Ovary (tissue), 9 donors: ENCODE measurements around the gene IRF4. TPM values are rescaled to one million over a fixed set of nuclear protein-coding genes. Genes with fewer than 3 reads are reported as not detected.

Experiments
- DNase-seq, 5 donors: peaks; one replicate each; pipeline ENCODE4 v3.0.0-alpha.2; 2019 to 2020
- H3K27ac ChIP-seq, 2 donors: fragments of 200-600 bp; one replicate each; pipeline versions ENCODE4 v1.5.1 to v1.8.0; 2019 to 2022
- H3K27me3 ChIP-seq: fragments of 200-600 bp; one replicate; pipeline ENCODE4 v1.8.0; 2022
- H3K36me3 ChIP-seq: fragments of 200-600 bp; sonication (generic); one replicate; pipeline ENCODE4 v1.5.1; 2019
- H3K4me1 ChIP-seq: one replicate; pipeline ENCODE4 v1.8.1; 2013; ENCODE audit warnings: mild to moderate bottlenecking, moderate library complexity; ENCODE audit not compliant: insufficient read depth
- H3K4me3 ChIP-seq: fragments of 200-600 bp; sonication (generic); one replicate; pipeline ENCODE4 v1.5.1; 2017
- H3K9me3 ChIP-seq, 2 donors: fragments of 200-600 bp in 1 of 2; sonication (generic) in 1 of 2; one replicate each; pipeline versions ENCODE4 v1.5.1 to v1.8.1; 2013 to 2019; ENCODE audit warnings: mild to moderate bottlenecking in 1 of 2, moderate library complexity in 1 of 2
- CTCF ChIP-seq, 3 donors: fragments of 450-650 bp in 2 of 3; fragments of 200-600 bp in 1 of 3; IDR thresholded peaks; one replicate each; pipeline versions ENCODE4 v1.5.1 to v1.8.0; 2016 to 2022; ENCODE audit warnings: antibody characterized with exemption in 3 of 3, mild to moderate bottlenecking in 1 of 3
- EP300 ChIP-seq: sonication (generic); formaldehyde crosslinking; IDR thresholded peaks from one replicate; pipeline ENCODE4 v1.6.1; 2017; ENCODE audit warnings: antibody characterized with exemption
- POLR2A ChIP-seq: fragments of 450-650 bp; IDR thresholded peaks from one replicate; pipeline ENCODE4 v1.6.1; 2017; ENCODE audit warnings: antibody characterized with exemption, mild to moderate bottlenecking, moderate library complexity
- WGBS, 3 donors: extraction: QIAGEN DNeasy Blood & Tissue Kit in 1 of 3; methylation state at CpG; one replicate each; pipeline versions ENCODE4 v1.1.5 to v1.1.7; 2013 to 2017; 5-methylcytosine and 5-hydroxymethylcytosine counted together
- intact Hi-C, 4 donors: fragments of 100-400 bp; cut with DNase I; formaldehyde crosslinking; loops; one replicate each; pipeline versions ENCODE4 v1.11.0 to v1.15.1; 2022 to 2023
- polyA plus RNA-seq, 2 donors: library from polyadenylated mRNA; stranded (reverse); fragments of 200-250 nt in 1 of 2; fragments of 350-450 nt in 1 of 2; fragmentation: Illumina TruSeq in 1 of 2; extraction: RNeasy Lipid Tissue Mini Kit (QIAGEN cat#74804) in 1 of 2; gene quantifications; one replicate each; pipeline ENCODE4 v1.2.3, GENCODE V29; 2013 to 2014
- total RNA-seq, 7 donors: library from RNA; depleted of rRNA in 2 of 7; stranded (reverse); fragments of >200 nt in 2 of 7; fragmentation: NEBNext Ultra II Directional in 3 of 7; extraction: Animal tissue kit (Norgen Biotek cat#: 25700) in 3 of 7; gene quantifications; one replicate each; pipeline versions ENCODE4 v1.1.0 to v1.2.4, GENCODE V29; 2016 to 2023
- donor health status: DM: no; HTN: no; CAD: no; lungs with moderate emphysema.
- donor health status: DM: no; HTN: no; CAD: no.
- donor health status: Bipolar disorder and iron deficiency.
- donor health status: DM: yes; HTN: yes; CAD: no.
- donor health status: DM: no; HTN: no; CAD: no.
- donor health status: DM: yes; HTN: yes; CAD: no.

IRF4 gene
- total and polyA plus RNA-seq, 9 donors, result 0.12 to 20.7 (median 1.0) TPM

GRCh38 chr6:387293-387741, 4.2 kb upstream of the IRF4 start:
- Histone ChIP-seq H3K4me3 (no peak overlapping the region), H3K9me3 (no peaks in the 10 kb centered on the region), H3K27ac (no peak overlapping the region), H3K27me3 (no peaks in the 10 kb centered on the region), H3K36me3 (no peaks in the 10 kb centered on the region), H3K4me1 (peaks cover 4% of the 10 kb centered on the region)
- TF ChIP-seq POLR2A (no peak), EP300 (no peak), CTCF (IDR thresholded peaks at IDR 0.05) (no peak)
- DNase-seq, result no peak
- intact Hi-C loops, result no loop called here
- 60 to 65% (median 63%) methylated on average over 11 of the region's 11 CpGs for WGBS, 3 donors

GRCh38 chr6:388202-388903, 3.2 kb upstream of the IRF4 start:
- 52 to 59% (median 55%) methylated on average over 10 of the region's 10 CpGs for WGBS, 3 donors
- Histone ChIP-seq H3K27ac (no peak overlapping the region), H3K27me3 (no peaks in the 10 kb centered on the region), H3K36me3 (no peaks in the 10 kb centered on the region), H3K9me3 (no peaks in the 10 kb centered on the region), H3K4me1 (peaks cover 8% of the 10 kb centered on the region), H3K4me3 (no peak overlapping the region)
- no peak for DNase-seq
- intact Hi-C loops, result no loop called here
- TF ChIP-seq POLR2A, result no peak
- TF ChIP-seq EP300, result no peak
- no peak for TF ChIP-seq CTCF (IDR thresholded peaks at IDR 0.05)

GRCh38 chr6:389143-389542, 2.4 kb upstream of the IRF4 start:
- Histone ChIP-seq H3K27ac (no peak overlapping the region), H3K4me3 (no peak overlapping the region), H3K36me3 (no peaks in the 10 kb centered on the region), H3K9me3 (no peaks in the 10 kb centered on the region), H3K4me1 (peaks cover 8% of the 10 kb centered on the region), H3K27me3 (no peaks in the 10 kb centered on the region)
- intact Hi-C loops, result no loop called here
- no peak for TF ChIP-seq CTCF (IDR thresholded peaks at IDR 0.05)
- TF ChIP-seq EP300, result no peak
- no peak for TF ChIP-seq POLR2A
- 74 to 84% (median 82%) methylated on average over 7 of the region's 7 CpGs for WGBS, 3 donors
- DNase-seq, result no peak

GRCh38 chr6:389622-390021, 1.9 kb upstream of the IRF4 start:
- TF ChIP-seq CTCF (IDR thresholded peaks at IDR 0.05) (no peak), POLR2A (no peak), EP300 (no peak)
- DNase-seq, result no peak
- H3K4me3 ChIP-seq, result no peak overlapping the region
- 52 to 66% (median 55%) methylated on average over 8 of the region's 8 CpGs for WGBS, 3 donors
- no peaks in the 10 kb centered on the region for H3K9me3 ChIP-seq
- intact Hi-C loops, result no loop called here
- no peaks in the 10 kb centered on the region for H3K27me3 ChIP-seq
- H3K4me1 ChIP-seq, result peaks cover 8% of the 10 kb centered on the region
- no peaks in the 10 kb centered on the region for H3K36me3 ChIP-seq
- no peak overlapping the region for H3K27ac ChIP-seq
